Muscle of leg (tissue), 11 donors: Measurements from ENCODE around the gene TMEM184C. TPM values are rescaled to one million over a fixed set of nuclear protein-coding genes. Genes with fewer than 3 reads are reported as not detected.

Experiments
- DNase-seq: peaks from one replicate; pipeline ENCODE4 v3.0.0; 2013
- H3K27ac ChIP-seq: one replicate; pipeline ENCODE4 v1.5.1; 2013; ENCODE audit warnings: mild to moderate bottlenecking, low read length, control low read depth
- H3K27me3 ChIP-seq: one replicate; pipeline ENCODE4 v1.6.1; 2013; ENCODE audit warnings: low read length; ENCODE audit not compliant: control insufficient read depth, insufficient read depth
- H3K36me3 ChIP-seq: one replicate; pipeline ENCODE4 v1.6.1; 2013; ENCODE audit warnings: low read length; ENCODE audit not compliant: control insufficient read depth, insufficient read depth
- H3K4me1 ChIP-seq: one replicate; pipeline ENCODE4 v1.6.1; 2013; ENCODE audit warnings: low read length; ENCODE audit not compliant: control insufficient read depth, insufficient read depth
- H3K4me3 ChIP-seq: one replicate; pipeline ENCODE4 v1.5.1; 2013; ENCODE audit warnings: low read length, control low read depth
- H3K9me3 ChIP-seq: replicated peaks from 2 replicates; pipeline ENCODE4 v1.6.1; 2013; ENCODE audit warnings: low read depth, low read length; ENCODE audit not compliant: control insufficient read depth
- WGBS: methylation state at CpG from one replicate; pipeline ENCODE4 v1.1.5; 2013; ENCODE audit warnings: missing lambda C conversion rate; ENCODE audit not compliant: insufficient coverage; 5-methylcytosine and 5-hydroxymethylcytosine counted together
- polyA plus RNA-seq, 8 donors: library from polyadenylated mRNA; unstranded; fragments of 120-200 nt; gene quantifications; one replicate each; pipeline versions ENCODE4 v1.2.1 to v1.2.3, GENCODE V29; 2013; ENCODE audit warnings: inconsistent platforms in 1 of 8, low replicate concordance in 1 of 8; ENCODE audit not compliant: insufficient read length in 8 of 8, insufficient read depth in 1 of 8
- total RNA-seq: library from RNA; stranded (reverse); fragments of 120-200 nt; gene quantifications from one replicate; pipeline ENCODE4 v1.2.4, GENCODE V29; 2013

Gene TMEM184C
- total and polyA plus RNA-seq, 9 donors, result 17.6 to 24.6 (median 18.8) TPM

GRCh38 chr4:147626903-147627302 is 9.7 kb downstream of the TMEM184C start:
- Histone ChIP-seq H3K4me3 (no peak overlapping the region), H3K9me3 (no peaks in the 10 kb centered on the region), H3K4me1 (no peaks in the 10 kb centered on the region), H3K27ac (no peak overlapping the region), H3K27me3 (no peaks in the 10 kb centered on the region), H3K36me3 (peaks cover 23% of the 10 kb centered on the region)
- WGBS, result 100% methylated on average over 3 of the region's 4 CpGs
- no peak for DNase-seq

GRCh38 chr4:147628415-147628814 is 11.2 kb downstream of the TMEM184C start:
- Histone ChIP-seq H3K36me3 (peaks cover 23% of the 10 kb centered on the region), H3K27me3 (no peaks in the 10 kb centered on the region), H3K27ac (no peak overlapping the region), H3K4me1 (no peaks in the 10 kb centered on the region), H3K4me3 (no peak overlapping the region), H3K9me3 (no peaks in the 10 kb centered on the region)
- no peak for DNase-seq
- WGBS, result no CpG with 5 or more reads among the region's 3 CpGs

- WGBS, result no CpG with 5 or more reads among the region's 1 CpG
- H3K27ac ChIP-seq, result no peak overlapping the region
- no peak overlapping the region for H3K4me3 ChIP-seq
- H3K27me3 ChIP-seq, result no peaks in the 10 kb centered on the region
- peak; percentile 5 for DNase-seq
- H3K9me3 ChIP-seq, result no peaks in the 10 kb centered on the region
- peaks cover 26% of the 10 kb centered on the region for H3K36me3 ChIP-seq
- no peaks in the 10 kb centered on the region for H3K4me1 ChIP-seq
Observed at GRCh38 chr4:147629783-147630730, 12.9 kb downstream of the TMEM184C start.

- DNase-seq, result no peak
- no CpG with 5 or more reads among the region's 3 CpGs for WGBS
- H3K9me3 ChIP-seq, result peaks cover 2% of the 10 kb centered on the region
- no peak overlapping the region for H3K4me3 ChIP-seq
- no peaks in the 10 kb centered on the region for H3K27me3 ChIP-seq
- no peaks in the 10 kb centered on the region for H3K4me1 ChIP-seq
- H3K36me3 ChIP-seq, result peaks cover 18% of the 10 kb centered on the region
- no peak overlapping the region for H3K27ac ChIP-seq
Observed at GRCh38 chr4:147633113-147633512, 15.9 kb downstream of the TMEM184C start.

GRCh38 chr4:147633643-147634042 is 16.4 kb downstream of the TMEM184C start:
- peaks cover 18% of the 10 kb centered on the region for H3K36me3 ChIP-seq
- no peak overlapping the region for H3K4me3 ChIP-seq
- H3K27ac ChIP-seq, result no peak overlapping the region
- no CpG with 5 or more reads among the region's 1 CpG for WGBS
- no peak for DNase-seq
- no peaks in the 10 kb centered on the region for H3K27me3 ChIP-seq
- H3K9me3 ChIP-seq, result peaks cover 2% of the 10 kb centered on the region
- no peaks in the 10 kb centered on the region for H3K4me1 ChIP-seq

- no peak for DNase-seq
- no peaks in the 10 kb centered on the region for H3K27me3 ChIP-seq
Observed at GRCh38 chr4:147635348-147635747, 18.2 kb downstream of the TMEM184C start.

GRCh38 chr4:147638365-147638764 is 21.2 kb downstream of the TMEM184C start:
- H3K36me3 ChIP-seq, result peaks cover 30% of the 10 kb centered on the region
- H3K4me3 ChIP-seq, result no peak overlapping the region
- H3K27ac ChIP-seq, result no peak overlapping the region
- no CpG with 5 or more reads among the region's 1 CpG for WGBS
- H3K9me3 ChIP-seq, result peaks cover 2% of the 10 kb centered on the region
- no peaks in the 10 kb centered on the region for H3K4me1 ChIP-seq
- DNase-seq, result no peak
- no peaks in the 10 kb centered on the region for H3K27me3 ChIP-seq

More at GRCh38 chr4:147635348-147635747, 18.2 kb downstream of the TMEM184C start:
- Histone ChIP-seq H3K4me3 (no peak overlapping the region), H3K9me3 (peaks cover 2% of the 10 kb centered on the region), H3K4me1 (no peaks in the 10 kb centered on the region), H3K36me3 (peaks cover 20% of the 10 kb centered on the region), H3K27ac (no peak overlapping the region)

GRCh38 chr4:147638942-147639341 is 21.7 kb downstream of the TMEM184C start:
- Histone ChIP-seq H3K36me3 (peaks cover 28% of the 10 kb centered on the region), H3K4me1 (no peaks in the 10 kb centered on the region)
- no CpG with 5 or more reads among the region's 2 CpGs for WGBS

GRCh38 chr4:147639388-147639787 is 22.2 kb downstream of the TMEM184C start:
- DNase-seq, result peak; percentile 67
- no peak overlapping the region for H3K4me3 ChIP-seq
- H3K36me3 ChIP-seq, result peaks cover 25% of the 10 kb centered on the region
- no peak overlapping the region for H3K27ac ChIP-seq
- no peaks in the 10 kb centered on the region for H3K27me3 ChIP-seq
- H3K9me3 ChIP-seq, result peaks cover 2% of the 10 kb centered on the region
- no peaks in the 10 kb centered on the region for H3K4me1 ChIP-seq

More at GRCh38 chr4:147638942-147639341, 21.7 kb downstream of the TMEM184C start:
- DNase-seq, result no peak
- Histone ChIP-seq H3K27me3 (no peaks in the 10 kb centered on the region), H3K4me3 (no peak overlapping the region), H3K27ac (no peak overlapping the region), H3K9me3 (peaks cover 2% of the 10 kb centered on the region)

GRCh38 chr4:147640331-147640730 is 23.1 kb downstream of the TMEM184C start:
- 94% methylated on average over 1 of the region's 1 CpG for WGBS
- Histone ChIP-seq H3K4me1 (no peaks in the 10 kb centered on the region), H3K36me3 (peaks cover 27% of the 10 kb centered on the region), H3K27ac (no peak overlapping the region), H3K9me3 (peaks cover 2% of the 10 kb centered on the region), H3K4me3 (no peak overlapping the region), H3K27me3 (no peaks in the 10 kb centered on the region)
- no peak for DNase-seq
